GM10847 (cell line): ENCODE measurements around the gene ACTA2.

Source experiments
- POLR2A ChIP-seq: IDR thresholded peaks from 2 replicates; pipeline ENCODE4 v1.6.1; 2011; ENCODE audit not compliant: insufficient read length; ENCODE audit errors: extremely low read depth

ACTA2 gene

GRCh38 chr10:88896994-88897853 is 55.3 kb downstream of the ACTA2 start:
- TF ChIP-seq POLR2A: no peak

- no peak for TF ChIP-seq POLR2A
These were observed 56.1 kb downstream of the ACTA2 start for GRCh38 chr10:88896372-88896993.

GRCh38 chr10:88895250-88895649 is 57.3 kb downstream of the ACTA2 start:
- no peak for TF ChIP-seq POLR2A

DNA sequence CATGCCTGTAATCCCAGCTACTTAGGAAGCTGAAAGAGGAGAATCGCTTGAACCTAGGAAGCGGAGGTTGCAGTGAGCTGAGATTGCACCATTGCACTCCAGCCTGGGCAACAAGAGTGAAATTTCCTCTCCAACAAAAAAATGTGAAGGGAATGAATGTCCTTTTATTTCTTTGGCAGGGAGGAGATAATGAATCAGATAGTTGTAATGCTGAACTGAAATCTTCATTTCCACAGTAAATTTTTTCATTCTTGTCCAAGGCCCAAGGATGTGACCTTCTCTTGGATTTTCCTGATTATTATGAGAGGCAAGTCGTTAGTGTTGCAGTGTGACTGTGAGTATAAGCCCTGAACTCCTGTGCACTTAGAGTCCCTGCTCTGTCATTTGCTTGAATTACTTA is 59.0 kb downstream of the ACTA2 start:
- TF ChIP-seq POLR2A: no peak

DNA sequence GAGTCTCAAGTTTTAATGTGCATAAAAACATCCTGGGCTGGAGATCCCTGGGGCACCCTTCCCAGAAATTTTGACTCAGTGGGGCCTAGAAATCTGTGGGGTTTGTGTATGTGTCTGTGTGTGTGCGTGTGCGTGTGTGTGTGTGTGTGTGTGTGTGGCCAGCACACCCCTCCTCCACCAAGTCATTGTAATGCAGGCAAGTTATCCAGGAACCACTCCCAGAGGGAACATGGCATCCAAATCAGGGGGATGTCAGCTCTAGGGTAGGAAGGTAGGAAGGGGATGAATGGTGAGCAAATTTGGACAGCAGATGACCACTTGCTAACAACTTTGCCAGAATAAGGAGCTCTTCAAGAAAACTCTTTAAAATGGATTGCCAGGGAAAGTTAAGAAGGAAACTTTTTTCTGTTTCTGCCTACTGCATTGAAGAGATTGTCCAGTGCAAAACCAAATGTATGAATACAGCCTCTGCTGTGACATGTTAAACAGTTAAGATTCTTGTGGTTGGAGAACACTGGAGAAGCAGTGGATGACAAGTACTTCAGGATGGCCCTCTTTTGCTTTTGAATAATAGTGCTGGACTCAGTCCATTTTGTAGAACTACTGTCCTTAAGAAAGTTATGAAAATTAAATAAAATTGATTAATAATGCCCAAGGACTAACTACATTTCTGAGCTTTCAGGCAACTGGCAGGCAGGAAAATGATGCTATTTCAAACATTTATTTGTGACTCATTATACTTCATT is 60.2 kb downstream of the ACTA2 start:
- no peak for TF ChIP-seq POLR2A

DNA sequence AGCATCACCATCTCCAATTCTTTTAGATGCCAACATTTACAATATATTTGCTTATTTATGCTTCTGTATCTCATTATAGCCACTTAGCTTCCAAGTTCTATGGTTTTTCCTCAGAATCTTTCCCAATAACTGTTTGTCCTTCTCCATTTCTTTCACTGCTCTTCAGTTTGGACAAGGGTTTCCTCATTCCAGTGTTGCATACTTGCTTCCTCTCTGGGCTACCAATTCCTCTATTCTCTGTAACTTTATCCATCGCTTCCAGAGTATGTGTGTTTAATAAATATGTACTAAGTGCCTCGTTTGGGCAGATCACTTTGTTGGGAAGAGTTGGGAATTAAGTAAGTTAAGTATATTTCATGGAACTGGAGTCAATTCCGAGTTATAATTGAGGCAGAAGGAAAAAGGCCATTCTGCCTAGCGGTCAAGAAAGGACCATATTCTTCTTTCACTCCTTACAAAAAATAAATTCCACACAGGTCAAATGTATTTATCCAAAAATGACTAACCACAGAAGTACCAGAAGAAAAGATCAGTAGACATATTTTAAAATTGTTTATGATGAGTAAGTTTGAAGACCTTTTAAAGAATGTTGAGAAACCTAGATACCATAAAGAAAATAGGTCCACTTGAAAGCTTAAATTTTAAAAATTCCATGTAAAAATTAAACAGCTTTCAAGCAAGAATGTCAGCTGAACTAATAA is 61.7 kb downstream of the ACTA2 start:
- TF ChIP-seq POLR2A: no peak

GRCh38 chr10:88889559-88890337 is 62.8 kb downstream of the ACTA2 start:
- TF ChIP-seq POLR2A: no peak

- TF ChIP-seq POLR2A: no peak
These were observed 63.6 kb downstream of the ACTA2 start for GRCh38 chr10:88888810-88889445.

DNA sequence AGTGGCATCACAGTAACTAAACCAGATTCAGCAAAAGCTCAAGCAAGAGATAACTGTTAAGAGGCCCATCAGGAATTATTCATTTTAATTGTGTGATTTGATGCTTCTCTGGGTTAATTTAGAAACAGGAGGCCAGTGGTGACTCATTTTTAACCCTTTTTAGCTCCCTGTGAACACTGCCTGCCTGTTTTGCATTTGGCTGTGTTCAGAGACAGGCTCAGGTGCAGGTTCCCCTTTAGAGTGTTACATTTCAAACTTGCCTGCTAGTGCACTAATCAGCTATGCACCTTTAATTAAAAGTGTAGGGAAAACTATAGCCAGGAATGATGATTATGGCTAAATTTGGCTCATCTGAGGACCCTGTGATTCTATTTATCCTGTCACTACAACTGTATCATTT is 66.0 kb downstream of the ACTA2 start:
- no peak for TF ChIP-seq POLR2A
